Progenitor cell of endocrine pancreas (in vitro differentiated cells): ENCODE results near the gene SFT2D2. TPM values are rescaled to one million over a fixed set of nuclear protein-coding genes. Genes with fewer than 3 reads are reported as not detected.

Experiments used
- DNase-seq: peaks from one replicate; pipeline ENCODE4 v3.0.0; 2021; ENCODE audit warnings: low spot score; ENCODE audit not compliant: unreplicated experiment
- H3K27ac Mint-ChIP-seq: 2 replicates; pipeline ENCODE4 v1.8.0; 2021; ENCODE audit warnings: mild to moderate bottlenecking, moderate library complexity, mixed read lengths
- H3K27me3 Mint-ChIP-seq: 2 replicates; pipeline ENCODE4 v1.8.0; 2021; ENCODE audit warnings: mixed read lengths
- H3K36me3 Mint-ChIP-seq: 2 replicates; pipeline ENCODE4 v1.8.0; 2022; ENCODE audit warnings: mixed read lengths; ENCODE audit not compliant: insufficient read depth
- H3K4me1 Mint-ChIP-seq: 2 replicates; pipeline ENCODE4 v1.8.0; 2021; ENCODE audit warnings: low read depth, mixed read lengths
- H3K4me3 Mint-ChIP-seq: 2 replicates; pipeline ENCODE4 v1.8.0; 2021; ENCODE audit warnings: low read depth, mild to moderate bottlenecking, moderate library complexity, mixed read lengths
- H3K9me3 Mint-ChIP-seq: 2 replicates; pipeline ENCODE4 v1.8.0; 2021; ENCODE audit warnings: low read depth, mixed read lengths
- total RNA-seq: library from RNA; stranded (reverse); gene quantifications from 2 replicates; pipeline ENCODE4 v1.2.1, GENCODE V29; 2021
- TF ChIP-seq, protein P1 (sequence below): fragments of 200-600 bp; sonication (generic); IDR thresholded peaks from one replicate; pipeline ENCODE4 v1.5.0; 2021; ENCODE audit warnings: antibody characterized with exemption, mild to moderate bottlenecking; ENCODE audit not compliant: unreplicated experiment

The SFT2D2 gene
- total RNA-seq, 1 donor from 2014 or later: 58.7 TPM

DNA sequence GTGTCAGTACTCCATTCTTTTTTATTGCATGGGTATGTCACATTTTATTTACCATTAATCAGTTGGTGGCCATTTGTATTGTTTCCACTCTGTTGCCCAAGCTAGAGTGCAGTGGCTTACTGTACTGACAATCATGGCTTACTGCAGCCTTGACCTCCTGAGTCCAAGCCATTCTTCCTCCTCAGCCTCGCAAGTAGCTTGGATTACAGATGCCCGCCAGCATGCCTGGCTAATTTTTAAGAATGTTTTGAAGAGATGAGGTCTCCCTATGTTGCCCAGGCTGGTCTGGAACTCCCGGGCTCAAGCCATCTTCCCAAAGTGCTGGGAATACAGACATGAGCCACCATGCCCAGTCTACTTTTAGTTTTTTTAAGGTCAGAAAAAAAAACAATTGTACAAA lies 813 bp upstream of the SFT2D2 start:
- Mint-ChIP-seq H3K4me1 (peaks cover 15% of the 10 kb centered on the region), H3K36me3 (peaks cover 10% of the 10 kb centered on the region), H3K4me3 (peak overlapping the region; percentile 90), H3K27ac (peak overlapping the region; percentile 99), H3K27me3 (peaks cover 3% of the 10 kb centered on the region), H3K9me3 (peaks cover 9% of the 10 kb centered on the region)
- TF ChIP-seq, protein P1, sequence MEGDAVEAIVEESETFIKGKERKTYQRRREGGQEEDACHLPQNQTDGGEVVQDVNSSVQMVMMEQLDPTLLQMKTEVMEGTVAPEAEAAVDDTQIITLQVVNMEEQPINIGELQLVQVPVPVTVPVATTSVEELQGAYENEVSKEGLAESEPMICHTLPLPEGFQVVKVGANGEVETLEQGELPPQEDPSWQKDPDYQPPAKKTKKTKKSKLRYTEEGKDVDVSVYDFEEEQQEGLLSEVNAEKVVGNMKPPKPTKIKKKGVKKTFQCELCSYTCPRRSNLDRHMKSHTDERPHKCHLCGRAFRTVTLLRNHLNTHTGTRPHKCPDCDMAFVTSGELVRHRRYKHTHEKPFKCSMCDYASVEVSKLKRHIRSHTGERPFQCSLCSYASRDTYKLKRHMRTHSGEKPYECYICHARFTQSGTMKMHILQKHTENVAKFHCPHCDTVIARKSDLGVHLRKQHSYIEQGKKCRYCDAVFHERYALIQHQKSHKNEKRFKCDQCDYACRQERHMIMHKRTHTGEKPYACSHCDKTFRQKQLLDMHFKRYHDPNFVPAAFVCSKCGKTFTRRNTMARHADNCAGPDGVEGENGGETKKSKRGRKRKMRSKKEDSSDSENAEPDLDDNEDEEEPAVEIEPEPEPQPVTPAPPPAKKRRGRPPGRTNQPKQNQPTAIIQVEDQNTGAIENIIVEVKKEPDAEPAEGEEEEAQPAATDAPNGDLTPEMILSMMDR: no peak
- no peak for DNase-seq

DNA sequence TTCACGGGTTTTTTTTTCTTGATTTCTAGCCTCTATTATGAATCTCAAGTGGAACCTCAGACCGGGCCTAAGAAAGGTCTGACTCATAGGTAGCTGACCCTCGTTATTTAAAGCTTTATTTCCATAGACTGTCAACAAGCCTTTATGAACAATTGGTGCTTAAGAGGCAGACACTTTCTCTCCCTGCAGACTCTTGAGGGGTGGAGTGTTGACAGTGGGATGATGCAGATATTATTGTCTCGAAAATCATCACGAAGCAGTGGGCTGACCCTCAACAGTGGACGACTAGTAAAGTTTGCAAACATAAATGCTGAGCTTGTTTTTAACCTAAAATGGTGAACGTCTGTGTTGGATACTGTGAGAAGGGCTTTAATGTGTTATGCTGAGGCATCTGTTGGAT lies 1.8 kb downstream of the SFT2D2 start:
- H3K36me3 Mint-ChIP-seq: peaks cover 12% of the 10 kb centered on the region
- H3K4me3 Mint-ChIP-seq: peak overlapping the region; percentile 90
- no peak overlapping the region for H3K27ac Mint-ChIP-seq
- peaks cover 9% of the 10 kb centered on the region for H3K9me3 Mint-ChIP-seq
- DNase-seq: no peak
- peaks cover 3% of the 10 kb centered on the region for H3K27me3 Mint-ChIP-seq
- TF ChIP-seq, protein P1: no peak
- H3K4me1 Mint-ChIP-seq: peaks cover 15% of the 10 kb centered on the region

DNA sequence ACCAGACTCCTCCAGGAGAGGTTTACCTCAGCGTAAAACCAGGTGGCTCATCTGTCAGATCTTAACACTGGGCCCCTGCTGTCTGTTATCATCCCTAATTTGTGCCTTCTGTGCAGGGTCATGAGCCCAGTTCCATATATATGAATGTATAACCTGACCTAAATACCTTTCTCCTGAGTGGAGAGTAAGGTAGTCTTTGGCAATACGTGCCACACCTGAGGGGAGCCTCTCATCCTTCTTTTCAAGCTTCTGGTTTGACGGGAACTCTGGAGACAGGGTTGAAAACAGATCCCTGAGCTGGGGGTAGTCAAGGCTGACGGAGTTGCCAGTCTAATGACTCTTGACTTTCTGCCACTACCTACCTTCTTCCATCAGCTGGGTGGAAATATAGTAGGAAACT lies 4.1 kb downstream of the SFT2D2 start:
- H3K27ac Mint-ChIP-seq: no peak overlapping the region
- no peak overlapping the region for H3K4me3 Mint-ChIP-seq
- H3K4me1 Mint-ChIP-seq: peaks cover 12% of the 10 kb centered on the region
- H3K9me3 Mint-ChIP-seq: no peaks in the 10 kb centered on the region
- peaks cover 20% of the 10 kb centered on the region for H3K36me3 Mint-ChIP-seq
- TF ChIP-seq, protein P1: no peak
- no peaks in the 10 kb centered on the region for H3K27me3 Mint-ChIP-seq
- DNase-seq: no peak

DNA sequence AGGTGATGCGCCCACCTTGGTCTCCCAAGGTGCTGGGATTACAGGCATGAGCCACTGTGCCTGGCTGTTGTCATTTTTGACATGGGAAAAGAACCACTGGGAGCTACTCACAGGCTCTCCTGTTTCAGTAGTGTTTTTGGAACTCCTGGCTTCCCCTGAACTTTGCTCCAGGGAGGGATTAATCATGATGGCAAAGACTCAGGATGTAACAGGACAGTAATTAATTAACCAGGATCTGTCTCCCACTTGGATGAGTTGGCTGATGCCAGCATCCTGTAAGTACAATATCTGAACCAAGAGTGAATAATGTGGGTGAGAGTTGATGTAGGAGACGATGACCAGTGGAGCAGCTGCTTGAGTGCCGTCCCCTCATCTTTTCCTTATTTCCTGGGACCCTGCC lies 4.9 kb downstream of the SFT2D2 start:
- H3K36me3 Mint-ChIP-seq: peaks cover 23% of the 10 kb centered on the region
- no peak overlapping the region for H3K27ac Mint-ChIP-seq
- no peaks in the 10 kb centered on the region for H3K9me3 Mint-ChIP-seq
- H3K27me3 Mint-ChIP-seq: no peaks in the 10 kb centered on the region
- TF ChIP-seq, protein P1: no peak
- peaks cover 13% of the 10 kb centered on the region for H3K4me1 Mint-ChIP-seq
- H3K4me3 Mint-ChIP-seq: no peak overlapping the region
- no peak for DNase-seq

DNA sequence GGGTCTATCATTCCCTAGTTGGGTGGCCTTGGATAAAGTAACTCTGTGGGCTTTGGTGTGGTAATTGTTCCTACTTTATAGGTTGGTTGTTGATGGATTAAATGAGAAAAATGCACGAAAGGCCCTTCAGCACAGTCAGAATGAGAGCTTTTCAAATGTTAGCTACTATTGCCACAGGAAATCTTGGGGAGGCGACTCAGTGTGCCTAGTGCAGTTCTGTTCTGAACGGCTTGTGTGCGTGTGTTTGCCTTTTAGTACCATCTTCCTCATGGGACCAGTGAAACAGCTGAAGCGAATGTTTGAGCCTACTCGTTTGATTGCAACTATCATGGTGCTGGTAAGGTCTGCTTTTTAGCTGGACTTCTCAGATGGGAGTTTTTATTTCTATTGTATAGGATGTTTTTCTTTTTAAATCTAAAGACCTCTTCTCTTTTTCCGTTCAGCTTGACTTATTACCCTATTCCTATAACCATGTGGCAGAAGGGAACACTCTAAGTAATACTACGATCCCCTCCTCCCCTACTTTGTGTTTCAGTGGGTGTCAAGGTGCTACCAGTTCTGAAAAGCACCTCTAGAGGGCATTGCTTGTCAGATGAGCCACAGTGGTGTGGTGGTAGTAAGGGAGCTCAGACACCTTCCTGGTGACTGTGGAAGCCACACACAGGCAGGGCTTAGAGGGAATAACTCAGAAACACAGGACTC lies 9.2 kb downstream of the SFT2D2 start:
- Mint-ChIP-seq H3K36me3 (peaks cover 34% of the 10 kb centered on the region), H3K27me3 (no peaks in the 10 kb centered on the region), H3K9me3 (no peaks in the 10 kb centered on the region), H3K4me3 (no peak overlapping the region), H3K4me1 (peaks cover 9% of the 10 kb centered on the region), H3K27ac (no peak overlapping the region)
- DNase-seq: no peak
- TF ChIP-seq, protein P1: peak; percentile 61
